Mesenchymal stem cell (in vitro differentiated cells and primary cell): ENCODE results near the gene ABT1.
A peak's percentile ranks its signal among the peaks of the same experiment; 100 is the strongest.

Experiments used
- DNase-seq: peaks from one replicate; pipeline ENCODE4 v3.0.0-alpha.2; 2013
- H2AFZ ChIP-seq: one replicate; pipeline ENCODE4 v1.6.1; 2013; ENCODE audit warnings: low read depth, mild to moderate bottlenecking, control low read depth, inconsistent platforms, low read length, moderate library complexity
- H2AK5ac ChIP-seq: 2 replicates; pipeline ENCODE4 v1.6.1; 2013; ENCODE audit warnings: low read length, moderate library complexity, mild to moderate bottlenecking, inconsistent platforms; ENCODE audit not compliant: severe bottlenecking
- H2BK120ac ChIP-seq: one replicate; pipeline ENCODE4 v1.6.1; 2013; ENCODE audit warnings: low read depth, mild to moderate bottlenecking, inconsistent platforms, low read length, moderate library complexity
- H2BK12ac ChIP-seq, 2 experiments: one replicate each; pipeline ENCODE4 v1.6.1; 2013; ENCODE audit warnings: inconsistent platforms in 2 of 2, low read length in 2 of 2, mild to moderate bottlenecking in 2 of 2, moderate library complexity in 2 of 2, control low read depth in 1 of 2
- H2BK15ac ChIP-seq: one replicate; pipeline ENCODE4 v1.6.1; 2013; ENCODE audit warnings: mild to moderate bottlenecking, low read depth, inconsistent platforms; ENCODE audit not compliant: poor library complexity, severe bottlenecking
- H2BK5ac ChIP-seq: 2 replicates; pipeline ENCODE4 v1.6.1; 2013; ENCODE audit warnings: low read depth, mild to moderate bottlenecking, low read length, control low read depth, inconsistent platforms; ENCODE audit not compliant: poor library complexity, severe bottlenecking
- H3K14ac ChIP-seq, 2 experiments: one replicate each; pipeline ENCODE4 v1.6.1; 2013; ENCODE audit warnings: inconsistent platforms in 2 of 2, low read length in 2 of 2, control low read depth in 1 of 2, mild to moderate bottlenecking in 1 of 2, moderate library complexity in 1 of 2
- H3K18ac ChIP-seq, 2 experiments: one replicate each; pipeline ENCODE4 v1.6.1; 2013; ENCODE audit warnings: inconsistent platforms in 2 of 2, low read length in 2 of 2, control low read depth in 1 of 2, low read depth in 1 of 2, mild to moderate bottlenecking in 1 of 2
- H3K23ac ChIP-seq, 2 experiments: one replicate each; pipeline ENCODE4 v1.6.1; 2013; ENCODE audit warnings: inconsistent platforms in 2 of 2, low read length in 2 of 2, mild to moderate bottlenecking in 2 of 2, moderate library complexity in 2 of 2, control low read depth in 1 of 2
- H3K27ac ChIP-seq: 2 replicates; pipeline ENCODE4 v1.5.1; 2013; ENCODE audit warnings: mild to moderate bottlenecking, moderate library complexity, low read length, control low read depth, inconsistent platforms; ENCODE audit not compliant: poor library complexity, severe bottlenecking
- H3K27me3 ChIP-seq, 2 experiments: 2 replicates each; pipeline versions ENCODE4 v1.6.1 to v1.7.0; 2013; ENCODE audit warnings: low read length in 2 of 2, mild to moderate bottlenecking in 2 of 2, moderate library complexity in 2 of 2, control low read depth in 1 of 2, inconsistent platforms in 1 of 2; ENCODE audit not compliant: control insufficient read depth in 1 of 2, insufficient read depth in 1 of 2
- H3K36me3 ChIP-seq, 2 experiments: 2 replicates each; pipeline versions ENCODE4 v1.6.1 to v1.7.0; 2013; ENCODE audit warnings: low read length in 2 of 2, control low read depth in 1 of 2, inconsistent platforms in 1 of 2, low read depth in 1 of 2, mild to moderate bottlenecking in 1 of 2; ENCODE audit not compliant: insufficient read depth in 2 of 2, control insufficient read depth in 1 of 2
- H3K4ac ChIP-seq, 2 experiments: one replicate each; pipeline ENCODE4 v1.6.1; 2013; ENCODE audit warnings: inconsistent platforms in 2 of 2, low read length in 2 of 2, mild to moderate bottlenecking in 2 of 2, moderate library complexity in 2 of 2, control low read depth in 1 of 2, low read depth in 1 of 2
- H3K4me1 ChIP-seq: 2 replicates; pipeline ENCODE4 v1.6.1; 2013; ENCODE audit warnings: low read depth, low read length, control low read depth; ENCODE audit not compliant: control insufficient read depth, insufficient read depth
- H3K4me2 ChIP-seq: 2 replicates; pipeline ENCODE4 v1.6.1; 2013; ENCODE audit warnings: low read length, mild to moderate bottlenecking, inconsistent platforms; ENCODE audit not compliant: poor library complexity, severe bottlenecking
- H3K4me3 ChIP-seq, 2 experiments: 2 replicates each; pipeline versions ENCODE4 v1.5.1 to v1.7.0; 2013; ENCODE audit warnings: low read length in 2 of 2, mild to moderate bottlenecking in 2 of 2, control low read depth in 1 of 2, low read depth in 1 of 2; ENCODE audit not compliant: insufficient read depth in 1 of 2
- H3K79me1 ChIP-seq: replicated peaks from 2 replicates; pipeline ENCODE4 v1.6.1; 2013; ENCODE audit warnings: mild to moderate bottlenecking, control low read depth, low read length, inconsistent platforms; ENCODE audit not compliant: poor library complexity, severe bottlenecking
- H3K9ac ChIP-seq: 2 replicates; pipeline ENCODE4 v1.7.0; 2013; ENCODE audit warnings: mild to moderate bottlenecking, low read length, moderate library complexity
- H3K9me3 ChIP-seq: 2 replicates; pipeline ENCODE4 v1.7.0; 2013; ENCODE audit warnings: mild to moderate bottlenecking, low read length; ENCODE audit not compliant: control insufficient read depth
- H4K8ac ChIP-seq: one replicate; pipeline ENCODE4 v1.6.1; 2013; ENCODE audit warnings: inconsistent platforms, mild to moderate bottlenecking, low read length, moderate library complexity
- H4K91ac ChIP-seq: one replicate; pipeline ENCODE4 v1.6.1; 2013; ENCODE audit warnings: mild to moderate bottlenecking, low read length, inconsistent platforms
- WGBS: methylation state at CpG from one replicate; pipeline ENCODE4 v1.1.7; 2013; ENCODE audit warnings: mixed read lengths; 5-methylcytosine and 5-hydroxymethylcytosine counted together

ABT1 gene

DNA sequence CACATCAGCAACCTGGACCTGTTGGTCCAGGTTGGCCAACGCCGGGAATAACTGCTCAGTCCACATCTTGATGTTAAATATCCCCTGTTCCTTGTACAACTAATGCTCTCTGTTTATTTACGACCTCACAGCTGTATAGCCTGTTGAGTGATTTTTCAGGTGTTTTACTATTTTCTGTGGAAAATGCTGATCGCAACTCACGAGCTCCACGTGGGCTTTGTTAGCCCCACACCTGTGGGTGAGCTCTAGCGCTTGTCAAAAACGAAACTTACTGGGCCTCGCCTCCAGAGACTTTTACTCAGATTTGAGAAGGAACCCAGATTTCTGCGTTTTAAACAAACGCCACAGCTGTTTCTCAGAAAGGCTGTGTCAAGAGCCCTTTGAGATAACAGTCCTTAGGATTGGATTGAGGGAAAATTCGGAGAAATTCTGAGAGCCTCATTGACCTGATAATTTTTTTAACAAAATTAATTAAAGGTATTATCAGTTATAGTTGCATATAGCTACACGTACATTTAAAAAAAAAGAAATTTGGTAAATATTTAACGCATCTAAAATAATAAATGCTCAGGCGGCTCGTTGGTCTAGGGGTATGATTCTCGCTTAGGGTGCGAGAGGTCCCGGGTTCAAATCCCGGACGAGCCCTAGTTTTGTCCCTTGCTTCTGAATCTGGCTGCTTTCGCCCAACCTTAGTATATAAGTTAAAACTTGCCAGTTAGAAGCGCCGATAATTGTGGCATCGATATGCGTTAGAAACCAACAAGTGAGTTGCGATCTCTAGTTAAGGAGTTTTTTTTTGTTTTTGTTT, 41.9 kb upstream of the ABT1 start:
- H2AK5ac ChIP-seq, result no peak overlapping the region
- H2BK12ac ChIP-seq, result no peak overlapping the region
- no peak overlapping the region for H3K4ac ChIP-seq
- no peaks in the 10 kb centered on the region for H3K79me1 ChIP-seq
- no peak overlapping the region for H2BK5ac ChIP-seq
- peak; percentile 81 for DNase-seq
- peak overlapping the region; percentile 72 for H3K4me2 ChIP-seq
- H3K4me1 ChIP-seq, result peaks cover 2% of the 10 kb centered on the region
- 2% methylated on average over 25 of the region's 27 CpGs for WGBS
- H3K4me3 ChIP-seq, result peak overlapping the region in 1 of 2 experiments; percentile 76
- peak overlapping the region; percentile 83 for H3K9ac ChIP-seq
- no peak overlapping the region for H2BK120ac ChIP-seq
- H3K27me3 ChIP-seq, result no peaks in the 10 kb centered on the region
- no peak overlapping the region for H2BK15ac ChIP-seq
- H4K91ac ChIP-seq, result no peak overlapping the region
- H3K23ac ChIP-seq, result no peak overlapping the region
- H3K18ac ChIP-seq, result no peak overlapping the region
- H3K14ac ChIP-seq, result no peak overlapping the region
- H3K36me3 ChIP-seq, result no peaks in the 10 kb centered on the region
- H3K9me3 ChIP-seq, result no peaks in the 10 kb centered on the region
- H2AFZ ChIP-seq, result no peak overlapping the region
- H4K8ac ChIP-seq, result no peak overlapping the region
- H3K27ac ChIP-seq, result peak overlapping the region; percentile 80

DNA sequence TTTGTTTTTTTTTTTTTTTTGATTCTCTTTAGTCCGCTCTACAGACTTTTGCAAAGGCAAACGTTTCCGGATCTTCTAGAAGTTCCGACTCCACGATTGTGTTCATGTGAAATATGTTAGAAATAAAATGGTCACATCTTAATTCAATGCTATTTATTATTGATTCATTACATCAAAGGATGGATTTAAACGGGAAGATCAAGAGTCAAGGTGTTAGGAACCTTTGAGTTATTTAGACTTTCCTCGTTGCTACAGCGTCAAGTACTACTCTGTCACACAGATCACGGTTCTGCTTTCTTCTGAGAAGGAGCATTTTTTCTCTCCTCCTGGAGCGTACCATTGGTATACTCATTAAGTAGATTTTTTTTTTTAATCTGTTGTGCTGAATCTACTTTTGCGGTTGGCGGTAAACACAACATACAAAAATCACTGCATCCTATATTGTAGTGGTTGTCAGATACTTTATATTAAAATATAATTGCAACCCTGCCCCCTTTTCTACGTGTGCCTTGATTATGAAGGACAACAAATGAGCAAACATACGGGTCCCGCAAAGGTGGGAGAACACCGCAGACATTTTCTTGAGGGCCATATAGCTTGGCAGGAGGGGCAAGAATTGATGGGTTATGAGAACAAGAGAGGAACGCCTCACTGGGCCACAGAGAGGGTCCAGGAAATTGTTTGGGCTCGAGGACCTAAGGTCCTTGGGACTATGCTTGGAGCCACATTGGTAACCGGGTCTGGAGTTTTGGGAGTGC, 41.1 kb upstream of the ABT1 start:
- H2BK15ac ChIP-seq, result no peak overlapping the region
- peak overlapping the region; percentile 41 for H3K4me2 ChIP-seq
- no peak overlapping the region for H2BK12ac ChIP-seq
- H3K27me3 ChIP-seq, result no peaks in the 10 kb centered on the region
- no peak overlapping the region for H3K18ac ChIP-seq
- 7% methylated on average over 10 of the region's 19 CpGs for WGBS
- H2BK5ac ChIP-seq, result no peak overlapping the region
- peak; percentile 76 for DNase-seq
- H2BK120ac ChIP-seq, result no peak overlapping the region
- H3K36me3 ChIP-seq, result no peaks in the 10 kb centered on the region
- H3K4me1 ChIP-seq, result peaks cover 2% of the 10 kb centered on the region
- peak overlapping the region in 1 of 2 experiments; percentile 26 for H3K4ac ChIP-seq
- H3K9ac ChIP-seq, result peak overlapping the region; percentile 83
- H3K14ac ChIP-seq, result no peak overlapping the region
- H2AK5ac ChIP-seq, result no peak overlapping the region
- H4K8ac ChIP-seq, result no peak overlapping the region
- H3K4me3 ChIP-seq, result peak overlapping the region in 1 of 2 experiments; percentile 76
- H2AFZ ChIP-seq, result peak overlapping the region; percentile 85
- H3K27ac ChIP-seq, result peak overlapping the region; percentile 43
- no peak overlapping the region for H3K23ac ChIP-seq
- no peak overlapping the region for H4K91ac ChIP-seq
- no peaks in the 10 kb centered on the region for H3K9me3 ChIP-seq
- no peaks in the 10 kb centered on the region for H3K79me1 ChIP-seq

DNA sequence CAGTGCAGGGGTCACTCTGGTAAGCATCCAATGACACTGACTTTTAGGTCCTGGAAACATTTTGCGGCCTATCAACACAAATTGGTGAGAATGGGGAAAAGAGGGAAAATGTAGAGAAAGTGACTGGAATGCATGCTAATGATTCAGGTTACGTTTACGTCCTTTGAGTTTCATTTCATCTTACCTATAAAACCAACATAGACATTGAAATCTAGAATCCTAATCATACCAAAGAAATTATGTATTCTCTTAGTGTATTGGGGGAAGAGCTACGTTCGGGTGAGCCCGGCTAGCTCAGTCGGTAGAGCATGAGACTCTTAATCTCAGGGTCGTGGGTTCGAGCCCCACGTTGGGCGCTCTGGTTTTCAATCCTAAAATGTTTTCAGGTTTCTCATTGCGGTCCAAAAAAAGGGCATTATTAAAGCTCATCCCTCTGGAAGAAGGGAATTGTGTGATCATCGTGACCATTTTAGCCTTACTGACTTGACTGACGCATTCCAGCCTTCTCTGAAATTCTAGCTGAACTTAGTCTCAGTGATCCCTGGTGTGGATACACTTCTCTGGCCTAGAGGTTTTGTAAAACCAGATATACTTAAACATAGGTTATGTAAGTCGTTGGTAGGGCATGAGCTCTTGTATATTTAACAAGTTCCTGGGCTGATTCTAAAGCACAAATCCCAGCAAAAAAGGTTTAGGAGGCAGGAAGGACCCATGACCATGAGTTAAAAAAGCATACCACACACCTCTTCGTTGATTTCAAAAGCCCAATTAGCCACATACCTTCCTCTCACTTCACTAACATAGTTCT, 40.3 kb upstream of the ABT1 start:
- no peak overlapping the region for H4K8ac ChIP-seq
- H3K14ac ChIP-seq, result no peak overlapping the region
- H2BK12ac ChIP-seq, result no peak overlapping the region
- no peak overlapping the region for H2BK120ac ChIP-seq
- no peak overlapping the region for H2AK5ac ChIP-seq
- H3K4ac ChIP-seq, result peak overlapping the region in 1 of 2 experiments; percentile 26
- H3K4me3 ChIP-seq, result peak overlapping the region in 1 of 2 experiments; percentile 76
- peak; percentile 89 for DNase-seq
- peaks cover 2% of the 10 kb centered on the region for H3K4me1 ChIP-seq
- no peaks in the 10 kb centered on the region for H3K27me3 ChIP-seq
- no peak overlapping the region for H2BK15ac ChIP-seq
- H3K23ac ChIP-seq, result no peak overlapping the region
- no peak overlapping the region for H3K18ac ChIP-seq
- peak overlapping the region; percentile 62 for H3K27ac ChIP-seq
- H3K9ac ChIP-seq, result peak overlapping the region; percentile 23
- H3K9me3 ChIP-seq, result no peaks in the 10 kb centered on the region
- H3K4me2 ChIP-seq, result peak overlapping the region; percentile 41
- no peaks in the 10 kb centered on the region for H3K79me1 ChIP-seq
- H2BK5ac ChIP-seq, result no peak overlapping the region
- H2AFZ ChIP-seq, result peak overlapping the region; percentile 85
- H4K91ac ChIP-seq, result no peak overlapping the region
- WGBS, result 5% methylated on average over 12 of the region's 16 CpGs
- no peaks in the 10 kb centered on the region for H3K36me3 ChIP-seq
